Ovary (tissue), 3 donors: Measurements from ENCODE around the gene PTGDR.

Experiments
- CTCF ChIP-seq, 3 donors: fragments of 450-650 bp in 2 of 3; fragments of 200-600 bp in 1 of 3; IDR thresholded peaks; one replicate each; pipeline versions ENCODE4 v1.5.1 to v1.8.0; 2016 to 2022; ENCODE audit warnings: antibody characterized with exemption in 3 of 3, mild to moderate bottlenecking in 1 of 3
- POLR2A ChIP-seq: fragments of 450-650 bp; IDR thresholded peaks from one replicate; pipeline ENCODE4 v1.6.1; 2017; ENCODE audit warnings: antibody characterized with exemption, mild to moderate bottlenecking, moderate library complexity
- donor health status: DM: no; HTN: no; CAD: no.

- peak in 2 of 3 donors; percentile 46 to 57 for TF ChIP-seq CTCF (IDR thresholded peaks at IDR 0.05)
- TF ChIP-seq POLR2A: no peak
Measured at GRCh38 chr14:52299692-52300278, 32.3 kb downstream of the PTGDR start.
